ENCODE data around the gene TAS1R1. TPM values are rescaled to one million over a fixed set of nuclear protein-coding genes. Genes with fewer than 3 reads are reported as not detected.
A peak's percentile ranks its signal among the peaks of the same experiment; 100 is the strongest.

The TAS1R1 gene
- total and polyA plus RNA-seq, 9 of the 15 experiments (the other 6 are each of a cell fraction or from before 2014, with no cell fraction given): 0.06 TPM; not detected in 8

GRCh38 chr1:6603915-6604558 lies 48.9 kb downstream of the TAS1R1 start (continued):
- TF ChIP-seq NONO (IDR thresholded peaks at IDR 0.05; ENCODE audit: low read depth in 2 of 2, low read length in 1 of 2) (0 out of 4 replicates have a peak, but pooled peaks of 1 of the 2 experiments have one; percentile 20), SMAD3 (CRISPR knock-in tag; conservative IDR thresholded peaks at IDR 0.05) (peak; percentile 89), MLLT1 (IDR thresholded peaks at IDR 0.05) (no peak; a peak in 1 of 4 replicates), RNF219 (CRISPR knock-in tag; IDR thresholded peaks at IDR 0.05) (no peak), REST (IDR thresholded peaks at IDR 0.05; ENCODE audit: borderline replicate concordance) (no peak), REST (CRISPR knock-in tag; IDR thresholded peaks at IDR 0.05; ENCODE audit: low read depth) (no peak; the same call in 1 of the 2 replicates), ZNF217 (CRISPR knock-in tag; IDR thresholded peaks at IDR 0.05) (no peak)
